Cardiac muscle cell (in vitro differentiated cells and primary cell): ENCODE measurements around the gene PLGLB1. TPM values are rescaled to one million over a fixed set of nuclear protein-coding genes. Genes with fewer than 3 reads are reported as not detected.
"Not testable (repeated sequence)": the region's sequence is repeated elsewhere in the genome, so short reads cannot be mapped to it uniquely, and the experiment has no call there.

Experiments used
- DNase-seq, 2 donors: peaks; one replicate each; pipeline versions ENCODE4 v3.0.0 to v3.0.0-alpha.2; 2010 to 2017; ENCODE audit warnings: low read depth in 1 of 2, low spot score in 1 of 2
- H3K27ac ChIP-seq: fragments of 200-600 bp; sonication (generic); 2 replicates; pipeline ENCODE4 v1.5.1; 2016
- H3K27me3 ChIP-seq: fragments of 200-600 bp; sonication (generic); 2 replicates; pipeline ENCODE4 v1.6.0; 2016; ENCODE audit warnings: control low read depth
- H3K36me3 ChIP-seq: fragments of 200-600 bp; sonication (generic); 2 replicates; pipeline ENCODE4 v1.5.1; 2016; ENCODE audit warnings: control low read depth
- H3K4me1 ChIP-seq: fragments of 200-600 bp; sonication (generic); 2 replicates; pipeline ENCODE4 v1.8.1; 2017; ENCODE audit warnings: low read depth, mild to moderate bottlenecking, mixed run types
- H3K4me3 ChIP-seq: fragments of 200-600 bp; sonication (generic); 2 replicates; pipeline ENCODE4 v1.5.1; 2016; ENCODE audit warnings: mild to moderate bottlenecking
- H3K9me3 ChIP-seq: fragments of 200-600 bp; sonication (generic); 2 replicates; pipeline ENCODE4 v1.5.1; 2017; ENCODE audit warnings: low read depth, mild to moderate bottlenecking, control low read depth
- polyA plus RNA-seq: library from polyadenylated mRNA; unstranded; fragments of >200 nt; fragmentation: Nextera tagmentation; extraction: Ambion mirVana; gene quantifications from 2 replicates; pipeline ENCODE4 v1.2.1, GENCODE V29; 2016
- total RNA-seq: library from RNA; depleted of rRNA; stranded (reverse); fragments of >200 nt; gene quantifications from 2 replicates; pipeline ENCODE4 v1.2.3, GENCODE V29; 2016
- TF ChIP-seq, protein P1 (sequence below): IDR thresholded peaks from 2 replicates; pipeline ENCODE4 v1.5.1; 2012; ENCODE audit warnings: low read depth, mild to moderate bottlenecking, low read length

The PLGLB1 gene
- total RNA-seq (0.92 and 2.7 TPM in 2 replicates), polyA plus RNA-seq (4.6 and 5.3 TPM in 2 replicates)

DNA sequence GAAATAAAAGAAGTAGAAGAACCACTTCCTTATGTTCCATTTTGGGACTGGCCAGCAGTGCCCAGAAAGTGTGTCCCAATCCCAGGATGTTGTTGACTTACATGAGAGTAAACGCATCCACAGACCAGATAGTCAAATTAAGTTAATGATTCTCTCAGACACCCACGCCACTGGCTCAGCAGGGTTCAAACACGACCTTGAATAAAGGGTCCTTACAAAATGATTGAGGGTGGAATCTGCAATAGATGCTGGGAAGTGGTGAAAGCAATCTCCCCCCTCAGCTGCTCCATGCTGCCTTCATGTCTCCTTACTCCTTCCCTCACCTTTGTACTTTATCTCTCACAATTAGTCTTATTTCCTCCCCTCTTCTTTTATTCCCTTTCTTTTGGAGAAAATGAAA is at the start of gene PLGLB1:
Gene PLGLB1, minus strand, starts transcription at position 101 of the 400 bp plus-strand sequence. Its CDS starts 61 bp downstream, at position 40.
- H3K4me3 ChIP-seq, H3K36me3 ChIP-seq, DNase-seq, H3K4me1 ChIP-seq, H3K27ac ChIP-seq, H3K27me3 ChIP-seq, H3K9me3 ChIP-seq: not testable (repeated sequence)

DNA sequence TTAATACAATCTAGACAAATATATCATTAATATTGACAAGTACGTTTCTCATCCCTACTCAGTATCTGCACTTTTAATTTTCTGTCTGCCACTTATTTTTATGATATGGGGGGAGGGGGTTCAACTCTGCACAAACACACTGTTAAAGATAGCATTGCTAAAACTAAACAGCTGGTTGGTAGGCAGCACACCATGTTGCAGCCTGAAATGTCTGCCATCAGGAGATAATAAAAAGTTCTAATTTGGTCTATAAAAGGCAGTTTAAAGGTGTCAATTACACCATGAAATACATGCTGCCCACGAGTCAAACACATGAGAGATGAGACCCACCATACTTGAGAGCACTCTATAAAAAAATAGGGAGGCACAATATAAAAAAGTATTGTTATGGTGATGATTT is 42.7 kb upstream of the PLGLB1 start:
- not testable (repeated sequence) for H3K4me3 ChIP-seq, DNase-seq, H3K4me1 ChIP-seq, H3K27ac ChIP-seq, H3K9me3 ChIP-seq, H3K27me3 ChIP-seq, H3K36me3 ChIP-seq

DNA sequence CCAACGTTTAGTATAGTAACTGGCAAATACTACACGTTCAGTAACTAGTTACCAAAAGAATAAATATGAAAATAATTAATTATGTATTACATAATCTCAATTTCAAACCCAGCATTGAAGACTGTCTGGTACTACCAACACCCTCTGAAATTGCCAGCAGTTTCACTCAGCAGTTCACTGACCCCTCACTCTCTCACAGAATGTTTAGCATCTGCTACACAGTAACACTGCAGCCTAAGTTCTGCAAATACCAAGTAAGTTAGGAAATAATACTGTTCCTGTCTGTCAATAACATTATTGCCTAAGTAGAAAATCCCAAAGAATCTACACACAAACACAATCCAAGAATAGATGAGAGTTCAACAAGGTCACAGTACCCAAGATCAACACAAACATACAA is 41.8 kb upstream of the PLGLB1 start:
- not testable (repeated sequence) for H3K36me3 ChIP-seq, H3K27me3 ChIP-seq, H3K4me1 ChIP-seq, H3K9me3 ChIP-seq, H3K27ac ChIP-seq, H3K4me3 ChIP-seq
- DNase-seq: peak in 1 of 2 donors; percentile 0

DNA sequence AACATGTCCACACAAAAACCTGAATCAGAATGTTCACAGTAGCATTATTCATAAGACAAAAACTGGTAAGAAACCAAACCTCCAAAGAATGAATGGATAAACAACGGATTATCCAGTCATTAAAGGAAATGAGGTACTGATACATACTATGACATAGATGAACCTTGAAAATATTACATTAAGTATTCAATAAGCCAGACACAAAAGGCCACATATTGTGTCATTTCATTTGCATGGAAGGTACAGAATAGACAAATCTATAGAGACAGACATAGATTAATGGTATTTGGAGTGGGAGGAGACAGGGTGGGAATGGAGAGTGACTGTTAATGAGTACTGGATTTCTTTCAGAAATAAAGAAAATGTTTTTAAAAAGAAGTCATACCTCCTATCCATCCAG is 39.9 kb upstream of the PLGLB1 start:
- H3K36me3 ChIP-seq, H3K27ac ChIP-seq, H3K9me3 ChIP-seq, H3K27me3 ChIP-seq, H3K4me1 ChIP-seq, H3K4me3 ChIP-seq, DNase-seq: not testable (repeated sequence)

DNA sequence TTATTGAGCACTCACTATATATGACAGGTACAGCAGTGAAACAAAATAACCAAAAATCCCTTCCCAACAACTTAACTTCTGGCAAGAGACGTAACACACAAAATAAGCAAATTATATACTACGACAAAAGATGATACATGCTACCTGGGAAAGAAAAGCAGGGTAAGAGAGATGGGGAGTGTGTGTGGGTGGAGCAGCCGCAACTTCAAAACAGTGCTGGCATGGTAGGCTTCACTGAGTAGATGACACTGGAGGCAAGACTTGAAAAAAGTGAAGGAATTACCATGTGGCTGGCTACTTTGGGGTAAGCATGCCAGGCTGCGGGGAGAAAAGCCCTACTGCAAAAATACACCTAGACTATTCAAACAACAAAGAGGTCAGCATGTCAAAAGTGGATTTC is 36.0 kb upstream of the PLGLB1 start:
- not testable (repeated sequence) for H3K27me3 ChIP-seq, H3K36me3 ChIP-seq, H3K4me1 ChIP-seq, H3K27ac ChIP-seq, DNase-seq, H3K4me3 ChIP-seq, H3K9me3 ChIP-seq

DNA sequence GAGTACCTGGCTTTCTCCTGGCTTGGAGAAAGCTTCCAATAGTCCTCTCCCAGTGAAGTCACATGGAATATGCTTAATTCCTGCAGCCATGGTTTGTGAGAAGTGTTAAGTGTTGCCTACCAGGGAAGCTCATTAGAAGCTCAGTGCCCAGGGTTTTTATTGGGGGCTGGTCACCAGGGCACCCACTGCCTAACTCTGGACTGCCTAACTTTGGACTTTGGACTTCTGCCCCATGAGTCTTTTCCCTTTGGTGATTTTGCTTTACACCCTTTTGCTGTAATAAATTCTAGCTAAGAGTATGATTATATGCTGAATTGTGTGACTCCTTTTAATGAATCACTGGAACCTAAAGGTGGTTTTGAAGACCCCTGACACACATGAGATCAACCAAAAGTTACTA is 35.2 kb upstream of the PLGLB1 start:
- not testable (repeated sequence) for H3K4me1 ChIP-seq, H3K27ac ChIP-seq, DNase-seq, H3K27me3 ChIP-seq, H3K4me3 ChIP-seq, H3K9me3 ChIP-seq, H3K36me3 ChIP-seq

DNA sequence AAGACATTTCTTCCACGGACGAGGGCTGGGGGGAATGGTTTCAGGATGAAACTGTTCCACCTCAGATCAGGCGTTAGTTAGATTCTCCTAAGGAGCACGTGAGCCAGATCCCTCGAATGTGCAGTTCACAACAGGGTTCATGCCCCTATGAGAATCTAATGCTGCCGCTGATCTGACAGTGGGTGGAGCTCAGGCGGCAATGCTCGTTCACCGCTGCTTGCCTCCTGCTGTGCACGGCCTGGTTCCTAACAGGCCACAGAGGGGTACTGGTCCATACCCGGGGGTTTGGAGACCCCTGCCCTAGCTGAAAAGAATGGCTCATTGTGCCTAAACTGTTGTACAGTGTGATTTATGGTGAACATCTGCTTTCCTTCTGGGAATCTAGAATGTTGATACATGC is 34.8 kb upstream of the PLGLB1 start:
- not testable (repeated sequence) for H3K27me3 ChIP-seq

DNA sequence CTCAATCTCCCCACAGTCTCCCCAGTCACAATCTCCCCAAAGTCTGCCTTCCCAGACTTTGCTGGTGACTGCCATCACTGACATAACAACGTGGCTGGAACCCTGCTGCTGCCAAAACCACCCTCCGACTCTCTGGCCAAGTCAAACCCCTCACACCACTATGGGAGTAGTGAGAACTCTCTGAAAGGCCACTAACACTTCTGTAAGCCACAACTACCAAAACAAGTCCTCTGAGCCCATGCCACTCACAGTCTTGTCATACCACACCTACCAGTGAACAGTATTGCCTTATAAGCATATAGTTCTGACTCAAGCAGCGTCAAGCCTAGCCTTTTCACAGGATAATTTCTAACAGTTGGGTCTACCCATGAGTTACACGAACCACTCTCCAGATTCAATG is 32.7 kb upstream of the PLGLB1 start:
- not testable (repeated sequence) for H3K36me3 ChIP-seq, H3K4me3 ChIP-seq, H3K4me1 ChIP-seq, DNase-seq, H3K27me3 ChIP-seq, H3K27ac ChIP-seq, H3K9me3 ChIP-seq

More for the DNA sequence above, 34.8 kb upstream of the PLGLB1 start:
- not testable (repeated sequence) for H3K36me3 ChIP-seq, H3K9me3 ChIP-seq, DNase-seq, H3K4me3 ChIP-seq, H3K27ac ChIP-seq, H3K4me1 ChIP-seq

DNA sequence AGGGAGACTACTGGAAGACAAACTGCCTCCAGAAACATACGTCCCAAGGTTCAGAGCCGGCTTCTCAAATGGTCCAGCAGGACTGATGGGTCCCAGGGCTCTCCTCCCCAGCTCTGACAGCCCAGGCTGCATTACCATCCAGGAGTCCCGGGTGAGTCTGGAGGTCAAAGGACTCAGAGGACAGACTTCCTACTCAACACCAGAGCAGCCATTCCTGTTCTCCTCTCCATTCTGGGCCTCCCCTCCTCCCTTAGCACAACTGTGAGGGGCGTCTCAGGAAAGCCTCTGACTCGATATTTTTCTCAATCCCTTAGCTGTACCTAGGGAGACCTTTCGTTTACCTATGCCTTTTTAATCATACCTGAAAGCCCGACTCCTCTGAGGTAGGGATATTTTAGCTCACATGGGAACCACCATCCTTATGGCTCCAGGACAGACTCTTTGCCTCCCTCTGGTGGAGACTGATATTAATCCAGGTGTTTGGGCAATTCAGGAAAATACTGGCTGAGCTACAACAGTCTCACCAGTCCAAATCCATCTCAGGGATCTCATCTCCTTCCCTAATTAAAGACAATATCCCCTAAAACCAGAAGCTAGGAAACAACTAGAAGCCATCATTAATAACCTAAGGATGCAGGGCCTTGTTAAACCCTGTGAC is 19.8 kb upstream of the PLGLB1 start:
- not testable (repeated sequence) for H3K36me3 ChIP-seq, H3K27me3 ChIP-seq, H3K27ac ChIP-seq, H3K4me1 ChIP-seq, H3K9me3 ChIP-seq, H3K4me3 ChIP-seq, DNase-seq
- TF ChIP-seq, protein P1, sequence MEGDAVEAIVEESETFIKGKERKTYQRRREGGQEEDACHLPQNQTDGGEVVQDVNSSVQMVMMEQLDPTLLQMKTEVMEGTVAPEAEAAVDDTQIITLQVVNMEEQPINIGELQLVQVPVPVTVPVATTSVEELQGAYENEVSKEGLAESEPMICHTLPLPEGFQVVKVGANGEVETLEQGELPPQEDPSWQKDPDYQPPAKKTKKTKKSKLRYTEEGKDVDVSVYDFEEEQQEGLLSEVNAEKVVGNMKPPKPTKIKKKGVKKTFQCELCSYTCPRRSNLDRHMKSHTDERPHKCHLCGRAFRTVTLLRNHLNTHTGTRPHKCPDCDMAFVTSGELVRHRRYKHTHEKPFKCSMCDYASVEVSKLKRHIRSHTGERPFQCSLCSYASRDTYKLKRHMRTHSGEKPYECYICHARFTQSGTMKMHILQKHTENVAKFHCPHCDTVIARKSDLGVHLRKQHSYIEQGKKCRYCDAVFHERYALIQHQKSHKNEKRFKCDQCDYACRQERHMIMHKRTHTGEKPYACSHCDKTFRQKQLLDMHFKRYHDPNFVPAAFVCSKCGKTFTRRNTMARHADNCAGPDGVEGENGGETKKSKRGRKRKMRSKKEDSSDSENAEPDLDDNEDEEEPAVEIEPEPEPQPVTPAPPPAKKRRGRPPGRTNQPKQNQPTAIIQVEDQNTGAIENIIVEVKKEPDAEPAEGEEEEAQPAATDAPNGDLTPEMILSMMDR: peak; percentile 26

DNA sequence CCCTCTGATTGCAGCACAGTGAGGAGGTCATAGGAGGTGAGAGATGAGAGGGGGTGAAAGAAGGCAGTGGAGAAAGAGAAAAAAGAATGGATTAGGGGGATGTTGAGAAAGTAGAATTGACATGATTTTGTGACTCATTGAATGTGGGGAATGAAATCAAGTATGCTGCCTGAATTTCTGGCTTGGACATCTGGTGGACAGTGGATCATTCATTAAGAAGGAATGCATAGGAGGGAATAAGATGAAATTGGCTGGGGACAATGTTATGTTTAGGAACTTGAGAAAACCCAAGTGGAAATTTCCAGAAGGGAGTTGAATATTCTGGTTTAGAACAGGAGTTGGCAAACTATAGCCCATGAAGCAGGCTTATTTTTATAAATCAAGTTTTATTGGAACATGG is 7.0 kb upstream of the PLGLB1 start:
- H3K27me3 ChIP-seq, H3K36me3 ChIP-seq, DNase-seq: not testable (repeated sequence)

DNA sequence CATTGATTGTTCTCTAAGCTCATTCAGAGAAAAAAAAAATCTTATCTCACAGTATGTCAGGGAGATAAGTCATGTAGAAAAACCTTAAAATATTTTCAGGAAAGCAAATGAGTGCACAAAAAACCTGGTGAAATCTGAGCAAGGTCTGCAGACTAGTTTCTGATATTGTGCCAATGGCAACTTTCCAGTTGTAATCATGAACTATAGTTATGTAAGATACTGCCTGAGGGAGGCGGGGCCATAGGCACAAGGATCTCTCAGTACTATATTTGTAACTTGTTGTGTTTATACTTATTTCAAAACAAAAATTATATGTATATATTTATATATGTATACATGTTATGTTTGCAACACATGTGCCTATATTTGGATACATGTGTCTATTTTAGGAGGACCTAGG is 5.2 kb upstream of the PLGLB1 start:
- H3K4me1 ChIP-seq, H3K27ac ChIP-seq, H3K36me3 ChIP-seq, DNase-seq, H3K4me3 ChIP-seq, H3K27me3 ChIP-seq, H3K9me3 ChIP-seq: not testable (repeated sequence)

More for the DNA sequence above, 7.0 kb upstream of the PLGLB1 start:
- H3K4me3 ChIP-seq, H3K4me1 ChIP-seq, H3K27ac ChIP-seq, H3K9me3 ChIP-seq: not testable (repeated sequence)

DNA sequence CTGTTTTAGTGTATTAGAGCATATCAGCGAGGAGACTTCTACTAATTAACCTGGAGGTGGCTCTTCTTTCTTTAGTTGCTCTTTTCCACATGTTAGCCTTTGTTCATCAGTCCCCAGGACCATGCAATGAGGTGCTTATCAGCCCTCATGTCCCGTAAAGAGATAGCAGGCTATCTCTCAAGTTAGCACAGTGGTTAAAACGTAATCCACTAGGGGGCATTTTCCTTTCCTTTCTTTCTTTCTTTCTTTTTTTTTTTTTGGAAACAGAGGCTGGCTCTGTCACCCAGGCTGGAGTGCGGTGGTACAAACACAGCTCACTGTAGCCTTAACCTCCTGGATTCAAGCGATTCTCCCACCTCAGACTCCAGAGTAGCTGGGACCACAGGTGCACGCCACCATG is 4.3 kb upstream of the PLGLB1 start:
- not testable (repeated sequence) for H3K36me3 ChIP-seq, H3K9me3 ChIP-seq, H3K27ac ChIP-seq, H3K4me3 ChIP-seq, DNase-seq, H3K4me1 ChIP-seq, H3K27me3 ChIP-seq

DNA sequence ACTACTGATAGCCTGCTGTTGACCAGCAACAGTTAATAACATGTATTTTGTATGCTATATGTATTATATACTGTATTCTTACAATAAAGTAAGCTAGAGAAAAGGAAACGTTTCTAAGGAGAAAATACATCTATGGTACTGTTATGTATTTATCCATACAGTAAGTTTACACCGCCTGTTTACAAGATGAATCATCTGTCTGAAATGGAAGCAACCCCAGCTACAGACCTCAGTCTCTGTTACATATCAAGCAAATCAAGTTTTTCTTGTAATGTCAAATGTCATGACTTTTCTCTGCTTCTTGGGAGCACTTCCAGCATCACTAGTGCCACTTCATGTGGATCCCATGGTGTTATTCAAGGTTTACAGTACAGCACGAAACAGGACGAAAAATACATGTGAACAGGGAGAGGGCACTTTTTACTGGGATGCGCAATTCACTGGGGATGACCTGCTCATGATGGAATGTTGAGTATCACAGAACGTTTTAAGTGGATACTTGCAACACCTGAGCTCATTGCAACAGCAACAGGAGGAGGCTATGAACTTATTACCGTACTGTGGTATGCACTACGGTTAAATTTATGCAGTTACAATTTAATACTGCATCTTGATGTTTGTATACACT is 2.5 kb upstream of the PLGLB1 start:
- not testable (repeated sequence) for H3K27ac ChIP-seq, H3K9me3 ChIP-seq, H3K36me3 ChIP-seq, H3K4me3 ChIP-seq, DNase-seq, H3K27me3 ChIP-seq, H3K4me1 ChIP-seq
